ENCODE measurements around the gene CDK5R2. TPM values are rescaled to one million over a fixed set of nuclear protein-coding genes. Genes with fewer than 3 reads are reported as not detected.
A peak's percentile ranks its signal among the peaks of the same experiment; 100 is the strongest.

CDK5R2 gene
- not detected for total RNA-seq
- not detected for polyA plus RNA-seq (ENCODE audit: insufficient read depth, low read depth, low replicate concordance)
- long read RNA-seq, donor 1, partial matches to known transcripts, result 0 of 1 reads
- long read RNA-seq, donor 1, other reads (novel, unspliced or antisense), result 0 of 1 reads
- long read RNA-seq, donor 2, result 0 reads
- long read RNA-seq, donor 3, result 0 reads
- long read RNA-seq, donor 4, result 0 reads
- long read RNA-seq, donor 5, result 0 reads
- long read RNA-seq, donor 6, result 0 reads
- long read RNA-seq, donor 7, result 0 reads
- long read RNA-seq, donor 8, result 0 reads
- long read RNA-seq, donor 9, result 0 reads
- long read RNA-seq, donor 10, result 0 reads

DNA sequence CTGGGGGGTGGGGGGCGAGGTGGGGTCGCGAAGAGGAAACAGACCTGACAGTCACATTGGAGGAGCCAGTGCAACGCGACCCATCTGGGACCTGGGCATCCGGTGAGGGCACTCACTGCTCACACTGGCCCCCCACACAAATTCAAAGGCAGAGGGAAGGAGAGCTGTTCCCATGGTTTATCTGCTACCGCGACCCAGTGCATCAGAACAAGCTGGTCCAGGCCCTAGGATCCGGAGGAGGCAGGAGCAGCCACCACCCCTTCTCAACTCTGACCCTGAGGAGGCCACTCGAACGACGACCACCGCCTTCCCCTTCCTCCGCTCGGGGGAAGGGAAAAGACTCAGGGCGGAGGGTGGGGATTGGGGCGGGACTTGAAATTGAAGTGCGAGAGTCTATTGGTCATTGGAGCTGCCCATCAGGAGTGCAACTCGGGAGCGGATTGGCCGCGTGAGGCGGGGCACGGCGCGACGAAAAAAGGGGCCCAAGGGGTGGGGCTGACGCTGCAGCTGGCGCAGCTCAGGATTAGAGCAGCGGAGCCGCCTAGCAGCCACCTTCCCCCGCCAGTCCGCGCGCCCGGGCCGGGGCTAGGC lies at the start of gene CDK5R2:
Gene CDK5R2, plus strand, starts transcription at position 526 of the 591 bp plus-strand sequence. CDS start 155 bp downstream, outside the sequence.
- intact Hi-C loops (cut with DNase I), result no loop called here
- Histone ChIP-seq H3K36me3 (ENCODE audit: control insufficient read depth in 2 of 3, insufficient read depth in 3 of 3, low read length in 3 of 3) (no peaks in the 10 kb centered on the region), H3K27me3 (ENCODE audit: control insufficient read depth, insufficient read depth, low read length) (peaks cover 17% of the 10 kb centered on the region), H3K4me3 (ENCODE audit: low read length in 3 of 3) (peak within 1 kb of the TSS in 1 of 3 donors; percentile 41), H3K9ac (ENCODE audit: low read length in 3 of 3) (no peak within 1 kb of the TSS), H3K9me3 (ENCODE audit: control insufficient read depth in 2 of 3, insufficient read depth in 1 of 3, low read length in 3 of 3) (no peaks in the 10 kb centered on the region), H3K4me1 (ENCODE audit: control insufficient read depth in 2 of 3, insufficient read depth in 2 of 3, low read depth in 1 of 3, low read length in 3 of 3) (peaks cover 0 to 6% (median 0%) of the 10 kb centered on the region in 3 donors), H3K27ac (ENCODE audit: low read depth in 2 of 2, low read length in 2 of 2) (no peak within 1 kb of the TSS)
- TF ChIP-seq, protein P1, sequence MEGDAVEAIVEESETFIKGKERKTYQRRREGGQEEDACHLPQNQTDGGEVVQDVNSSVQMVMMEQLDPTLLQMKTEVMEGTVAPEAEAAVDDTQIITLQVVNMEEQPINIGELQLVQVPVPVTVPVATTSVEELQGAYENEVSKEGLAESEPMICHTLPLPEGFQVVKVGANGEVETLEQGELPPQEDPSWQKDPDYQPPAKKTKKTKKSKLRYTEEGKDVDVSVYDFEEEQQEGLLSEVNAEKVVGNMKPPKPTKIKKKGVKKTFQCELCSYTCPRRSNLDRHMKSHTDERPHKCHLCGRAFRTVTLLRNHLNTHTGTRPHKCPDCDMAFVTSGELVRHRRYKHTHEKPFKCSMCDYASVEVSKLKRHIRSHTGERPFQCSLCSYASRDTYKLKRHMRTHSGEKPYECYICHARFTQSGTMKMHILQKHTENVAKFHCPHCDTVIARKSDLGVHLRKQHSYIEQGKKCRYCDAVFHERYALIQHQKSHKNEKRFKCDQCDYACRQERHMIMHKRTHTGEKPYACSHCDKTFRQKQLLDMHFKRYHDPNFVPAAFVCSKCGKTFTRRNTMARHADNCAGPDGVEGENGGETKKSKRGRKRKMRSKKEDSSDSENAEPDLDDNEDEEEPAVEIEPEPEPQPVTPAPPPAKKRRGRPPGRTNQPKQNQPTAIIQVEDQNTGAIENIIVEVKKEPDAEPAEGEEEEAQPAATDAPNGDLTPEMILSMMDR (IDR thresholded peaks at IDR 0.05; ENCODE audit: borderline replicate concordance, extremely low read depth, insufficient read depth), result no peak
- FAIRE-seq, result no peak
- peak; percentile 90 to 94 (median 93) for DNase-seq

DNA sequence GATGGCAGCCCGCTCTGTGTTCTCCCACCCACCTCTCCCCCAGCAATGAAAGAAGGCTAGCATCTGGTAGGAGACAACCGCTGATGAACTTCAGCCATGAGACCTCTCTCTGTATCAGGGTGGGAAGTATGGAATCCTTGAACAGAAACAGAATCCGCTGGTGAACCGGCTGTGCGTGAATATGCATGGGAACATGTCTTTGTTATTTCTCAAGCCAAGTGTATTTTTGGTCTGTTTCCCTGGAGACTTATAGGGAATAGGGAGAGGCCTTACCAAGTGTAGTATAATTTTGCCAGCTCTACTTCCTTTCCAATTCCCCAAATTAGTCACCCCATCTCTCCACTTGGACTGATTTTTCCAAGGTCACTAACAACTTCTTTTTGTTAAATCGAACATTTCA lies 48.7 kb upstream of the CDK5R2 start:
- intact Hi-C loops (cut with DNase I), result no loop called here
- Histone ChIP-seq H3K9me3 (ENCODE audit: control insufficient read depth in 2 of 3, insufficient read depth in 1 of 3, low read length in 3 of 3) (no peaks in the 10 kb centered on the region), H3K9ac (ENCODE audit: low read length in 3 of 3) (no peak overlapping the region), H3K27me3 (ENCODE audit: control insufficient read depth, insufficient read depth, low read length) (no peaks in the 10 kb centered on the region), H3K36me3 (ENCODE audit: control insufficient read depth in 2 of 3, insufficient read depth in 3 of 3, low read length in 3 of 3) (no peaks in the 10 kb centered on the region), H3K4me3 (ENCODE audit: low read length in 3 of 3) (no peak overlapping the region), H3K4me1 (ENCODE audit: control insufficient read depth in 2 of 3, insufficient read depth in 2 of 3, low read depth in 1 of 3, low read length in 3 of 3) (peaks cover 0 to 4% (median 3%) of the 10 kb centered on the region in 3 donors), H3K27ac (ENCODE audit: low read depth in 2 of 2, low read length in 2 of 2) (no peak overlapping the region)
- FAIRE-seq (no peak), DNase-seq (no peak)
- TF ChIP-seq, protein P1 (IDR thresholded peaks at IDR 0.05; ENCODE audit: borderline replicate concordance, extremely low read depth, insufficient read depth), result no peak

DNA sequence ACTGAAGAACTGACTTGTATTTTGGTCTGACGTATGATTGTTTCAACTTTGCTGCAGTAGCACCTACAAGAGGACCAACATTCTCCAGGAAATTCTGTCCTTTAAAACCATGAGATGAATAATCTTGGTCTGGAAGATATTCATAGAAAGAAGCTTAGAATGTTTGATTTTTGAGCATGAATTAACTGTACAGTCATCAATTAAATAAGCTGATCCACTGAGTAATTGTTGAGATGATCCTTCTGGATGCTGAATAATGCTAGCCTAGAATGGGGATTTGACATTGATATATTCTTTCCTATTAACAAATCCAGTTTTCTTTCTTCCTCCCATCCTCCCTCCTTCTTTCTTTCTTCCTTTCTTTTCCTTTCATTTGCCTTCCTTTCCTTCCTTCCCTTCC lies 39.0 kb upstream of the CDK5R2 start:
- Histone ChIP-seq H3K9me3 (ENCODE audit: control insufficient read depth in 2 of 3, insufficient read depth in 1 of 3, low read length in 3 of 3) (no peaks in the 10 kb centered on the region), H3K36me3 (ENCODE audit: control insufficient read depth in 2 of 3, insufficient read depth in 3 of 3, low read length in 3 of 3) (no peaks in the 10 kb centered on the region), H3K27me3 (ENCODE audit: control insufficient read depth, insufficient read depth, low read length) (no peaks in the 10 kb centered on the region), H3K4me1 (ENCODE audit: control insufficient read depth in 2 of 3, insufficient read depth in 2 of 3, low read depth in 1 of 3, low read length in 3 of 3) (no peaks in the 10 kb centered on the region), H3K4me3 (ENCODE audit: low read length in 3 of 3) (no peak overlapping the region), H3K9ac (ENCODE audit: low read length in 3 of 3) (no peak overlapping the region), H3K27ac (ENCODE audit: low read depth in 2 of 2, low read length in 2 of 2) (no peak overlapping the region)
- TF ChIP-seq, protein P1 (IDR thresholded peaks at IDR 0.05; ENCODE audit: borderline replicate concordance, extremely low read depth, insufficient read depth), result no peak
- intact Hi-C loops (cut with DNase I), result no loop called here
- no peak for DNase-seq
- no peak for FAIRE-seq

Data from kidney (tissue), 22 donors.